Measurements from ENCODE around the gene USP6NL. TPM values are rescaled to one million over a fixed set of nuclear protein-coding genes. Genes with fewer than 3 reads are reported as not detected.

The USP6NL gene
- total and polyA plus RNA-seq, 2 of the 8 experiments (the other 6 are each of a cell fraction or from before 2014, with no cell fraction given): 10.9 to 28.8 TPM

GRCh38 chr10:11639362-11639761 is 27.9 kb upstream of the USP6NL start (continued):
- TF ChIP-seq GABPA (IDR thresholded peaks at IDR 0.05; ENCODE audit: borderline replicate concordance, insufficient read depth, low read length) (no peak), TAF1 (IDR thresholded peaks at IDR 0.05; ENCODE audit: low read depth, low read length) (no peak)
